ENCODE data around the gene KRTAP12-4.
"Not testable (repeated sequence)": the region's sequence is repeated elsewhere in the genome, so short reads cannot be mapped to it uniquely, and the experiment has no call there.

Gene KRTAP12-4

GRCh38 chr21:44612029-44612486 lies 42.4 kb downstream of the KRTAP12-4 start, which contains the start of gene KRTAP10-8:
KRTAP10-8 (plus strand) TSS chr21:44612079; CDS start chr21:44612101, 22 bp downstream.
- ATAC-seq, result no peak
- TF ChIP-seq ZNF70 (CRISPR knock-in tag; IDR thresholded peaks at IDR 0.05) (no peak), OSR1 (CRISPR knock-in tag; IDR thresholded peaks at IDR 0.05) (no peak)

GRCh38 chr21:44611551-44611950 lies 42.9 kb downstream of the KRTAP12-4 start:
- no peak for TF ChIP-seq ZFP30 (CRISPR knock-in tag; IDR thresholded peaks at IDR 0.05)
- no peak for TF ChIP-seq TCF4 (CRISPR knock-in tag; IDR thresholded peaks at IDR 0.05; ENCODE audit: borderline replicate concordance)
- no peak for TF ChIP-seq POU6F1 (CRISPR knock-in tag; IDR thresholded peaks at IDR 0.05; ENCODE audit: borderline replicate concordance, low read depth)
- no peak for TF ChIP-seq RARB (CRISPR knock-in tag; IDR thresholded peaks at IDR 0.05)
- ATAC-seq, result no peak

GRCh38 chr21:44610157-44610843 lies 44.2 kb downstream of the KRTAP12-4 start:
- ATAC-seq, result not testable (repeated sequence)

GRCh38 chr21:44609193-44609592 lies 45.3 kb downstream of the KRTAP12-4 start:
- no peak for TF ChIP-seq ZNF8 (CRISPR knock-in tag; IDR thresholded peaks at IDR 0.05)
- no peak for TF ChIP-seq CREB5 (CRISPR knock-in tag; IDR thresholded peaks at IDR 0.05; ENCODE audit: low read depth)
- TF ChIP-seq SNAI2 (CRISPR knock-in tag; IDR thresholded peaks at IDR 0.05), result no peak
- no peak for TF ChIP-seq TCF4 (CRISPR knock-in tag; IDR thresholded peaks at IDR 0.05; ENCODE audit: borderline replicate concordance)
- ATAC-seq, result no peak

GRCh38 chr21:44606495-44606894 lies 48.0 kb downstream of the KRTAP12-4 start:
- ATAC-seq, result no peak
- TF ChIP-seq ZC3H10 (CRISPR knock-in tag; IDR thresholded peaks at IDR 0.05) (no peak), ISL1 (CRISPR knock-in tag; IDR thresholded peaks at IDR 0.05) (no peak), ESRRG (CRISPR knock-in tag; IDR thresholded peaks at IDR 0.05) (no peak), RARB (CRISPR knock-in tag; IDR thresholded peaks at IDR 0.05) (no peak), CSRNP3 (CRISPR knock-in tag; IDR thresholded peaks at IDR 0.05) (no peak), ARNTL (CRISPR knock-in tag; IDR thresholded peaks at IDR 0.05; ENCODE audit: borderline replicate concordance, low read depth) (no peak), TCF4 (CRISPR knock-in tag; IDR thresholded peaks at IDR 0.05; ENCODE audit: borderline replicate concordance) (no peak), OSR1 (CRISPR knock-in tag; IDR thresholded peaks at IDR 0.05) (no peak), POU6F1 (CRISPR knock-in tag; IDR thresholded peaks at IDR 0.05; ENCODE audit: borderline replicate concordance, low read depth) (no peak)
